ENCODE data around the gene NLE1.

Gene NLE1

GRCh38 chr17:35104844-35105450 lies 37.2 kb downstream of the NLE1 start:
- no peak for DNase-seq (ENCODE audit: extremely low spot score)
- POLR2A ChIA-PET = interaction anchor here (2.5 kb wide), 1 partner anchor 14 kb away, joined by 8 read pairs; the partner anchor contains the start of gene RAD51D
- TF ChIP-seq LEF1 (IDR thresholded peaks at IDR 0.05; ENCODE audit: borderline replicate concordance) = no peak
- no peak for TF ChIP-seq SUZ12 (IDR thresholded peaks at IDR 0.05)
- no peak for TF ChIP-seq ELF4 (IDR thresholded peaks at IDR 0.05)
- no peak for TF ChIP-seq ARNT (IDR thresholded peaks at IDR 0.05)
- no peak for TF ChIP-seq FOXA1 (IDR thresholded peaks at IDR 0.05)
- no peak for TF ChIP-seq TARDBP (IDR thresholded peaks at IDR 0.05)
- TF ChIP-seq FOXM1 (IDR thresholded peaks at IDR 0.05; ENCODE audit: borderline replicate concordance) = no peak
- no peak for TF ChIP-seq PKNOX1 (IDR thresholded peaks at IDR 0.05)
- TF ChIP-seq ZNF384 (IDR thresholded peaks at IDR 0.05) = no peak
- TF ChIP-seq FOXK2 (IDR thresholded peaks at IDR 0.05) = no peak
- no peak for TF ChIP-seq HDGF (IDR thresholded peaks at IDR 0.05; ENCODE audit: borderline replicate concordance)
- no peak for TF ChIP-seq SP1 (IDR thresholded peaks at IDR 0.05)
- TF ChIP-seq CTBP1 (IDR thresholded peaks at IDR 0.05; ENCODE audit: borderline replicate concordance) = no peak
- TF ChIP-seq L3MBTL2 (conservative IDR thresholded peaks at IDR 0.05) = no peak
- no peak for TF ChIP-seq BHLHE40 (IDR thresholded peaks at IDR 0.05; ENCODE audit: borderline replicate concordance)
- CTCF ChIA-PET = interaction anchor here (0.7 kb wide), 1 partner anchor 106 kb away, joined by 3 read pairs; no protein-coding TSS in a partner anchor

GRCh38 chr17:35103271-35103670 lies 38.8 kb downstream of the NLE1 start:
- ChIA-PET CTCF (no interaction called here), POLR2A (no interaction called here)

GRCh38 chr17:35101725-35102124 lies 40.4 kb downstream of the NLE1 start:
- ChIA-PET CTCF (no interaction called here), POLR2A (no interaction called here)
- TF ChIP-seq ZNF384 (IDR thresholded peaks at IDR 0.05) = no peak
- TF ChIP-seq BHLHE40 (IDR thresholded peaks at IDR 0.05; ENCODE audit: borderline replicate concordance) = no peak
- no peak for TF ChIP-seq PKNOX1 (IDR thresholded peaks at IDR 0.05)
- TF ChIP-seq LEF1 (IDR thresholded peaks at IDR 0.05; ENCODE audit: borderline replicate concordance) = no peak
- TF ChIP-seq FOXM1 (IDR thresholded peaks at IDR 0.05; ENCODE audit: borderline replicate concordance) = no peak
- no peak for TF ChIP-seq SP1 (IDR thresholded peaks at IDR 0.05)
- TF ChIP-seq SUZ12 (IDR thresholded peaks at IDR 0.05) = no peak
- no peak for TF ChIP-seq NFRKB (IDR thresholded peaks at IDR 0.05)
- no peak for TF ChIP-seq TARDBP (IDR thresholded peaks at IDR 0.05)
- TF ChIP-seq HDGF (IDR thresholded peaks at IDR 0.05; ENCODE audit: borderline replicate concordance) = no peak
- no peak for TF ChIP-seq FOXK2 (IDR thresholded peaks at IDR 0.05)
- no peak for TF ChIP-seq FOXA1 (IDR thresholded peaks at IDR 0.05)
- TF ChIP-seq CTBP1 (IDR thresholded peaks at IDR 0.05; ENCODE audit: borderline replicate concordance) = no peak
- no peak for TF ChIP-seq ELF4 (IDR thresholded peaks at IDR 0.05)
- TF ChIP-seq L3MBTL2 (conservative IDR thresholded peaks at IDR 0.05) = no peak
- no peak for TF ChIP-seq ARNT (IDR thresholded peaks at IDR 0.05)
- DNase-seq (ENCODE audit: extremely low spot score) = no peak

More at GRCh38 chr17:35103271-35103670, 38.8 kb downstream of the NLE1 start:
- DNase-seq (ENCODE audit: extremely low spot score) = no peak
- TF ChIP-seq BHLHE40 (IDR thresholded peaks at IDR 0.05; ENCODE audit: borderline replicate concordance) (no peak), PKNOX1 (IDR thresholded peaks at IDR 0.05) (no peak), TARDBP (IDR thresholded peaks at IDR 0.05) (no peak), ARNT (IDR thresholded peaks at IDR 0.05) (no peak), ELF4 (IDR thresholded peaks at IDR 0.05) (no peak), L3MBTL2 (conservative IDR thresholded peaks at IDR 0.05) (no peak), LEF1 (IDR thresholded peaks at IDR 0.05; ENCODE audit: borderline replicate concordance) (no peak), FOXK2 (IDR thresholded peaks at IDR 0.05) (no peak), FOXA1 (IDR thresholded peaks at IDR 0.05) (no peak), FOXM1 (IDR thresholded peaks at IDR 0.05; ENCODE audit: borderline replicate concordance) (no peak), NFRKB (IDR thresholded peaks at IDR 0.05) (no peak), SP1 (IDR thresholded peaks at IDR 0.05) (no peak), CTBP1 (IDR thresholded peaks at IDR 0.05; ENCODE audit: borderline replicate concordance) (no peak), SUZ12 (IDR thresholded peaks at IDR 0.05) (no peak), ZNF384 (IDR thresholded peaks at IDR 0.05) (no peak), HDGF (IDR thresholded peaks at IDR 0.05; ENCODE audit: borderline replicate concordance) (no peak)

- POLR2A ChIA-PET = no interaction called here
- CTCF ChIA-PET = no interaction called here
- TF ChIP-seq HDGF (IDR thresholded peaks at IDR 0.05; ENCODE audit: borderline replicate concordance) = no peak
- no peak for TF ChIP-seq L3MBTL2 (conservative IDR thresholded peaks at IDR 0.05)
- TF ChIP-seq NFRKB (IDR thresholded peaks at IDR 0.05) = no peak
- no peak for TF ChIP-seq FOXA1 (IDR thresholded peaks at IDR 0.05)
- no peak for TF ChIP-seq TARDBP (IDR thresholded peaks at IDR 0.05)
- no peak for TF ChIP-seq BHLHE40 (IDR thresholded peaks at IDR 0.05; ENCODE audit: borderline replicate concordance)
- TF ChIP-seq SUZ12 (IDR thresholded peaks at IDR 0.05) = no peak
- TF ChIP-seq PKNOX1 (IDR thresholded peaks at IDR 0.05) = no peak
- no peak for TF ChIP-seq ZNF384 (IDR thresholded peaks at IDR 0.05)
- no peak for TF ChIP-seq FOXM1 (IDR thresholded peaks at IDR 0.05; ENCODE audit: borderline replicate concordance)
- TF ChIP-seq CTBP1 (IDR thresholded peaks at IDR 0.05; ENCODE audit: borderline replicate concordance) = no peak
- no peak for TF ChIP-seq LEF1 (IDR thresholded peaks at IDR 0.05; ENCODE audit: borderline replicate concordance)
- TF ChIP-seq ARNT (IDR thresholded peaks at IDR 0.05) = no peak
- TF ChIP-seq FOXK2 (IDR thresholded peaks at IDR 0.05) = no peak
- TF ChIP-seq ELF4 (IDR thresholded peaks at IDR 0.05) = no peak
- no peak for TF ChIP-seq SP1 (IDR thresholded peaks at IDR 0.05)
- no peak for DNase-seq (ENCODE audit: extremely low spot score)
Observed at GRCh38 chr17:35101036-35101435, 41.1 kb downstream of the NLE1 start.

GRCh38 chr17:35099908-35100307 lies 42.2 kb downstream of the NLE1 start:
- DNase-seq (ENCODE audit: extremely low spot score) = no peak
- ChIA-PET POLR2A (no interaction called here), CTCF (no interaction called here)
- TF ChIP-seq SUZ12 (IDR thresholded peaks at IDR 0.05) (no peak), SP1 (IDR thresholded peaks at IDR 0.05) (no peak), LEF1 (IDR thresholded peaks at IDR 0.05; ENCODE audit: borderline replicate concordance) (no peak), ELF4 (IDR thresholded peaks at IDR 0.05) (no peak), L3MBTL2 (conservative IDR thresholded peaks at IDR 0.05) (no peak), HDGF (IDR thresholded peaks at IDR 0.05; ENCODE audit: borderline replicate concordance) (no peak), FOXA1 (IDR thresholded peaks at IDR 0.05) (no peak), PKNOX1 (IDR thresholded peaks at IDR 0.05) (no peak), TARDBP (IDR thresholded peaks at IDR 0.05) (no peak), NFRKB (IDR thresholded peaks at IDR 0.05) (no peak), ZNF384 (IDR thresholded peaks at IDR 0.05) (no peak), BHLHE40 (IDR thresholded peaks at IDR 0.05; ENCODE audit: borderline replicate concordance) (no peak), FOXK2 (IDR thresholded peaks at IDR 0.05) (no peak), CTBP1 (IDR thresholded peaks at IDR 0.05; ENCODE audit: borderline replicate concordance) (no peak), ARNT (IDR thresholded peaks at IDR 0.05) (no peak), FOXM1 (IDR thresholded peaks at IDR 0.05; ENCODE audit: borderline replicate concordance) (no peak)

Measured in HEK293T (cell line).